Gastrocnemius medialis (tissue), 4 donors: Measurements from ENCODE around the gene ABCB4. TPM values are rescaled to one million over a fixed set of nuclear protein-coding genes. Genes with fewer than 3 reads are reported as not detected.

Source experiments
- ATAC-seq, 2 donors: fragments of 150-250 bp; one replicate each; pipeline ENCODE4 v1.9.1; 2016
- DNase-seq, 2 donors: peaks; one replicate each; pipeline ENCODE4 v3.0.0-alpha.2; 2019
- H3K27ac ChIP-seq, 4 donors: fragments of 200-600 bp; sonication (generic); 1 replicate in 1 of 4; 2 replicates in 3 of 4; pipeline ENCODE4 v1.5.1; 2016 to 2018; ENCODE audit warnings: mild to moderate bottlenecking in 2 of 4, moderate library complexity in 1 of 4
- H3K27me3 ChIP-seq, 3 donors: fragments of 200-600 bp; sonication (generic) in 2 of 3; 1 replicate in 1 of 3; 2 replicates in 2 of 3; pipeline versions ENCODE4 v1.5.1 to v1.6.0; 2016 to 2019; ENCODE audit warnings: mild to moderate bottlenecking in 1 of 3, moderate library complexity in 1 of 3
- H3K36me3 ChIP-seq, 2 donors: fragments of 200-600 bp; sonication (generic) in 1 of 2; one replicate each; pipeline ENCODE4 v1.5.1; 2017 to 2018
- H3K4me1 ChIP-seq, 2 donors: fragments of 200-600 bp; sonication (generic) in 1 of 2; one replicate each; pipeline ENCODE4 v1.5.1; 2016 to 2017; ENCODE audit warnings: mild to moderate bottlenecking in 2 of 2
- H3K4me3 ChIP-seq, 4 donors: fragments of 200-600 bp; sonication (generic) in 3 of 4; 1 replicate in 1 of 4; 2 replicates in 3 of 4; pipeline ENCODE4 v1.5.1; 2016 to 2019; ENCODE audit warnings: mild to moderate bottlenecking in 2 of 4
- H3K9me3 ChIP-seq, 3 donors: fragments of 200-600 bp; sonication (generic) in 2 of 3; 1 replicate in 1 of 3; 2 replicates in 2 of 3; pipeline ENCODE4 v1.5.1; 2016 to 2019
- POLR2A ChIP-seq, 2 donors: fragments of 450-650 bp; IDR thresholded peaks; one replicate each; pipeline ENCODE4 v1.6.1; 2017; ENCODE audit warnings: antibody characterized with exemption in 2 of 2, mild to moderate bottlenecking in 2 of 2, moderate library complexity in 2 of 2
- in situ Hi-C, 4 donors: fragments of 200-750 bp; cut with MboI; loops; one replicate each; pipeline versions ENCODE4 v1.15.0 to v1.8.0; 2017; ENCODE audit warnings: low sequenced_read_pairs in 4 of 4
- intact Hi-C: fragments of 100-400 bp; cut with DNase I; formaldehyde crosslinking; loops from one replicate; pipeline ENCODE4 v1.15.1; 2023; ENCODE audit warnings: low total_unique reads
- total RNA-seq, 4 donors: library from RNA; depleted of rRNA; stranded (reverse); fragments of >200 nt; gene quantifications; one replicate each; pipeline versions ENCODE4 v1.1.0 to v1.2.3, GENCODE V29; 2016
- TF ChIP-seq, protein P1 (sequence below), 5 experiments: fragments of 450-650 bp in 3 of 5; fragments of 200-600 bp in 2 of 5; sonication (generic) in 2 of 5; IDR thresholded peaks in 4 of 5; conservative IDR thresholded peaks in 1 of 5; 1 replicate in 4 of 5; 2 replicates in 1 of 5; pipeline ENCODE4 v1.5.1; 2016 to 2019; ENCODE audit warnings: antibody characterized with exemption in 5 of 5, mild to moderate bottlenecking in 3 of 5, moderate library complexity in 3 of 5

The ABCB4 gene
- total RNA-seq, 4 donors from 2014 or later = 0.61 to 2.3 (median 1.1) TPM

GRCh38 chr7:87513735-87514335, 38.4 kb upstream of the ABCB4 start:
- DNase-seq = no peak
- TF ChIP-seq, protein P1, sequence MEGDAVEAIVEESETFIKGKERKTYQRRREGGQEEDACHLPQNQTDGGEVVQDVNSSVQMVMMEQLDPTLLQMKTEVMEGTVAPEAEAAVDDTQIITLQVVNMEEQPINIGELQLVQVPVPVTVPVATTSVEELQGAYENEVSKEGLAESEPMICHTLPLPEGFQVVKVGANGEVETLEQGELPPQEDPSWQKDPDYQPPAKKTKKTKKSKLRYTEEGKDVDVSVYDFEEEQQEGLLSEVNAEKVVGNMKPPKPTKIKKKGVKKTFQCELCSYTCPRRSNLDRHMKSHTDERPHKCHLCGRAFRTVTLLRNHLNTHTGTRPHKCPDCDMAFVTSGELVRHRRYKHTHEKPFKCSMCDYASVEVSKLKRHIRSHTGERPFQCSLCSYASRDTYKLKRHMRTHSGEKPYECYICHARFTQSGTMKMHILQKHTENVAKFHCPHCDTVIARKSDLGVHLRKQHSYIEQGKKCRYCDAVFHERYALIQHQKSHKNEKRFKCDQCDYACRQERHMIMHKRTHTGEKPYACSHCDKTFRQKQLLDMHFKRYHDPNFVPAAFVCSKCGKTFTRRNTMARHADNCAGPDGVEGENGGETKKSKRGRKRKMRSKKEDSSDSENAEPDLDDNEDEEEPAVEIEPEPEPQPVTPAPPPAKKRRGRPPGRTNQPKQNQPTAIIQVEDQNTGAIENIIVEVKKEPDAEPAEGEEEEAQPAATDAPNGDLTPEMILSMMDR (IDR thresholded peaks at IDR 0.05 in 4 of 5, conservative IDR thresholded peaks at IDR 0.05 in 1 of 5) = no peak
- no peak for TF ChIP-seq POLR2A (IDR thresholded peaks at IDR 0.05)
- no peak overlapping the region for H3K27ac ChIP-seq
- ATAC-seq = no peak
- H3K36me3 ChIP-seq = no peaks in the 10 kb centered on the region
- no peaks in the 10 kb centered on the region for H3K4me1 ChIP-seq
- intact Hi-C loops = no loop called here
- in situ Hi-C loops = no loop called here
- H3K4me3 ChIP-seq = no peak overlapping the region
- no peaks in the 10 kb centered on the region for H3K27me3 ChIP-seq
- H3K9me3 ChIP-seq = no peaks in the 10 kb centered on the region

DNA sequence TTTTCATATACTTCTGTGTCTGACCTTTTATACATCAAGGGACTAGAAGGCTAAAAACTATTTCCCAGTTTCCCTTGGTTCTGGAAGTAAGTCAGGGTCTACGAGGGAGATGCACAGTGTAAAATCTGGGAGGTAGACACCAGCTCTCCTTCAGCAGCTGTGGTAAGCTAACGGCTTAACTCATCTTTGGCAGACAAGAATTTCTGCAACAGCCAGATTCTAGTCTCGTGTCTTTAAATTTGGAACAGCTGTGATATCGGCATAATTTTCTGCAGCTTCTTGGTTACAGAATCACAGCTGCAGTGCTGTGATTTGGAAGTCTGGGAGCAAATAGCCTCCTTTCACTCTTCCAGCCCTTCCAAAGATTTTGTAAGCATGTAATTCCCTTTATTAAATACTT, 37.4 kb upstream of the ABCB4 start:
- no peaks in the 10 kb centered on the region for H3K9me3 ChIP-seq
- in situ Hi-C loops (no loop called here), intact Hi-C loops (no loop called here)
- no peaks in the 10 kb centered on the region for H3K36me3 ChIP-seq
- TF ChIP-seq POLR2A (IDR thresholded peaks at IDR 0.05) = no peak
- TF ChIP-seq, protein P1 (IDR thresholded peaks at IDR 0.05 in 4 of 5, conservative IDR thresholded peaks at IDR 0.05 in 1 of 5) = no peak
- no peak overlapping the region for H3K27ac ChIP-seq
- H3K4me3 ChIP-seq = no peak overlapping the region
- ATAC-seq (no peak), DNase-seq (no peak)
- no peaks in the 10 kb centered on the region for H3K27me3 ChIP-seq
- no peaks in the 10 kb centered on the region for H3K4me1 ChIP-seq

DNA sequence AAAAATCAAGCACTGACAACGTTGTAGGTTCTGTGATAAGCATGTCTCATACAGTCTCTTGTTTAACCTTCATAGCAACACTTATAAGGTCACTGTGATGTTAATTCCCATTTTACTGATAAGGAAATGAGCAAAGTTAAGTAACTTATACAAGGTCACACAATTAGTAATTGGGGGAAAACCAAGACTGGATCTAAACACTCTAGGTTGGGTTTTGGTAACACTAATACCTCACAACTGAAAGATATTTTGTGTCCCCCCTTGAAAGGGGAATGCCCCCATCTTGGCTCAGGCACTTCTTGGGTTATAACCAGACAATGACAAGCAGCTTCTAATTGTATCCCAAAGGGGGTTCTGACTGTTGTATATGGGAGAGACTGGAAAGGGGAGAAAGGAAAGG, 36.0 kb upstream of the ABCB4 start:
- Histone ChIP-seq H3K27me3 (no peaks in the 10 kb centered on the region), H3K4me1 (peaks cover 0 to 2% of the 10 kb centered on the region in 2 donors), H3K27ac (no peak overlapping the region), H3K9me3 (no peaks in the 10 kb centered on the region), H3K36me3 (no peaks in the 10 kb centered on the region), H3K4me3 (no peak overlapping the region)
- TF ChIP-seq POLR2A (IDR thresholded peaks at IDR 0.05) = no peak
- TF ChIP-seq, protein P1 (IDR thresholded peaks at IDR 0.05 in 4 of 5, conservative IDR thresholded peaks at IDR 0.05 in 1 of 5) = no peak
- intact Hi-C loops = no loop called here
- in situ Hi-C loops = no loop called here
- DNase-seq (no peak), ATAC-seq (no peak)

- in situ Hi-C loops = no loop called here
- H3K27ac ChIP-seq = no peak overlapping the region
- no peak for DNase-seq
Measured at GRCh38 chr7:87510411-87510875, 35.0 kb upstream of the ABCB4 start.

More at GRCh38 chr7:87510411-87510875, 35.0 kb upstream of the ABCB4 start:
- Histone ChIP-seq H3K9me3 (no peaks in the 10 kb centered on the region), H3K36me3 (no peaks in the 10 kb centered on the region), H3K27me3 (no peaks in the 10 kb centered on the region), H3K4me1 (peaks cover 0 to 3% of the 10 kb centered on the region in 2 donors), H3K4me3 (no peak overlapping the region)
- intact Hi-C loops = no loop called here
- ATAC-seq = no peak
- TF ChIP-seq, protein P1 (IDR thresholded peaks at IDR 0.05 in 4 of 5, conservative IDR thresholded peaks at IDR 0.05 in 1 of 5) = no peak
- no peak for TF ChIP-seq POLR2A (IDR thresholded peaks at IDR 0.05)
